ENCODE results near the gene P2RX3. TPM values are rescaled to one million over a fixed set of nuclear protein-coding genes. Genes with fewer than 3 reads are reported as not detected.

P2RX3 gene
- total and polyA plus RNA-seq, 2 of the 8 experiments (the other 6 are each of a cell fraction or from before 2014, with no cell fraction given): 0.45 to 0.47 TPM

- no peak overlapping the region for H2AFZ ChIP-seq (ENCODE audit: low read length)
- 84% methylated on average over 6 of the region's 6 CpGs; no CpG with 5 or more reads in 1 of the 2 experiments for WGBS, 2 experiments (ENCODE audit: extremely low coverage in 1 of 2, insufficient coverage in 1 of 2, insufficient read length in 1 of 2, insufficient replicate concordance in 2 of 2, low coverage in 1 of 2, low lambda C conversion rate in 2 of 2, missing lambda C conversion rate in 1 of 2)
- no peak for FAIRE-seq
Measured at GRCh38 chr11:57325735-57326048, 12.5 kb upstream of the P2RX3 start.

More at GRCh38 chr11:57325735-57326048, 12.5 kb upstream of the P2RX3 start:
- peak overlapping the region; percentile 94; the same call in 1 of the 2 replicates for H2BK12ac ChIP-seq (ENCODE audit: low read depth, low read length)
- no peaks in the 10 kb centered on the region for H3K27me3 ChIP-seq (replicated peaks in 1 of 4; ENCODE audit: control insufficient read depth in 3 of 4, extremely low read depth in 1 of 4, insufficient read depth in 3 of 4, low read length in 3 of 4)
- peak overlapping the region; percentile 96; the same call in 1 of the 2 replicates for H4K8ac ChIP-seq (ENCODE audit: extremely low read depth, insufficient read depth, low read length)
- H2BK120ac ChIP-seq (replicated peaks; ENCODE audit: low read depth, low read length): no peak overlapping the region
- H4K5ac ChIP-seq (ENCODE audit: insufficient read length, low read depth, low read length): peak overlapping the region; percentile 77
- peak overlapping the region; percentile 84 for H3K4ac ChIP-seq (replicated peaks; ENCODE audit: insufficient read length, low read depth, low read length)
- H3K4me3 ChIP-seq (ENCODE audit: extremely low read depth in 1 of 4, insufficient read depth in 2 of 4, low read depth in 3 of 4, low read length in 4 of 4): peak overlapping the region; percentile 58 to 90 (median 73); a peak in 6 of 8 replicates
- H2BK20ac ChIP-seq (ENCODE audit: low read length): no peak overlapping the region
- no peaks in the 10 kb centered on the region for H3K9me3 ChIP-seq (ENCODE audit: insufficient read depth in 2 of 2, low read depth in 1 of 2, low read length in 1 of 2)
- peak overlapping the region; percentile 94; the same call in 1 of the 2 replicates for H3K18ac ChIP-seq (ENCODE audit: extremely low read depth, low read length)
- POLR2A ChIA-PET (ENCODE audit: partially characterized antibody): interaction anchor here (0.8 to 45.7 kb wide), 25 partner anchors 1 to 315 kb away, joined by 3 to 1279 read pairs (median 5); partner anchors contain the start of genes P2RX3, RTN4RL2, SLC43A1 and SSRP1
- peak overlapping the region; percentile 79 for H4K91ac ChIP-seq (replicated peaks; ENCODE audit: insufficient read length, low read length)
- no peak overlapping the region for H3K23ac ChIP-seq (ENCODE audit: insufficient read length)
- peaks cover 3 to 5% of the 10 kb centered on the region in 2 experiments for H4K20me1 ChIP-seq (replicated peaks in 1 of 2; ENCODE audit: control insufficient read depth in 1 of 2, insufficient read depth in 2 of 2, low read length in 2 of 2)
- CTCF ChIA-PET (ENCODE audit: partially characterized antibody): interaction anchor here (1.2 to 2.7 kb wide), 7 partner anchors 9 to 168 kb away, joined by 3 to 20 read pairs (median 4); partner anchors contain the start of gene P2RX3
- H3K23me2 ChIP-seq (ENCODE audit: low read depth, low read length): peaks cover 17% of the 10 kb centered on the region
- H3K14ac ChIP-seq (ENCODE audit: insufficient read length): no peak overlapping the region
- DNase-seq (ENCODE audit: low read depth in 1 of 2, low spot score in 2 of 2): no peak
- H2BK15ac ChIP-seq (ENCODE audit: low read length): peak overlapping the region; percentile 88; the same call in 1 of the 2 replicates
- H3K56ac ChIP-seq (replicated peaks; ENCODE audit: insufficient read length, low read depth, low read length): no peak overlapping the region
- H2BK5ac ChIP-seq (ENCODE audit: low read depth, low read length): peak overlapping the region; percentile 94
- peaks cover 0 to 24% (median 19%) of the 10 kb centered on the region in 4 experiments; a peak in 6 of 7 replicates for H3K4me1 ChIP-seq (replicated peaks in 1 of 4; ENCODE audit: control insufficient read depth in 3 of 4, insufficient read depth in 4 of 4, low read length in 3 of 4)
- H3K79me2 ChIP-seq (ENCODE audit: control insufficient read depth in 1 of 2, insufficient read depth in 2 of 2, low read length in 2 of 2): peaks cover 8 to 33% of the 10 kb centered on the region in 2 experiments
- peak overlapping the region; percentile 96 for H3K27ac ChIP-seq (ENCODE audit: low read depth, low read length)
- peaks cover 20% of the 10 kb centered on the region for H3K79me1 ChIP-seq (ENCODE audit: low read depth, low read length)
- H3K4me2 ChIP-seq (ENCODE audit: insufficient read depth in 1 of 2, low read depth in 2 of 2, low read length in 2 of 2): peak overlapping the region; percentile 91 to 96
- peaks cover 27 to 56% (median 47%) of the 10 kb centered on the region in 4 experiments for H3K36me3 ChIP-seq (ENCODE audit: control insufficient read depth in 2 of 4, insufficient read depth in 4 of 4, low read length in 3 of 4)
- H3K9ac ChIP-seq (replicated peaks in 1 of 4; ENCODE audit: extremely low read depth in 1 of 4, low read depth in 3 of 4, low read length in 3 of 4): peak overlapping the region in 3 of 4 experiments; percentile 82 to 91 (median 88); a peak in 6 of 7 replicates
- H2AK5ac ChIP-seq (ENCODE audit: low read depth, low read length): no peak overlapping the region

Measured in H1 (cell line).